Large intestine (tissue), 3 donors: ENCODE data around the gene ZBTB32. TPM values are rescaled to one million over a fixed set of nuclear protein-coding genes. Genes with fewer than 3 reads are reported as not detected.

Experiments used
- DNase-seq, 2 donors: peaks; one replicate each; pipeline versions ENCODE4 v3.0.0 to v3.0.0-alpha.2; 2013
- H3K27ac ChIP-seq: one replicate; pipeline ENCODE4 v1.5.1; 2013; ENCODE audit warnings: low read length
- H3K27me3 ChIP-seq: 2 replicates; pipeline ENCODE4 v1.6.1; 2013; ENCODE audit warnings: low read length; ENCODE audit not compliant: control insufficient read depth, insufficient read depth
- H3K36me3 ChIP-seq: 2 replicates; pipeline ENCODE4 v1.6.1; 2013; ENCODE audit warnings: low read length; ENCODE audit not compliant: control insufficient read depth, insufficient read depth
- H3K4me1 ChIP-seq: one replicate; pipeline ENCODE4 v1.6.1; 2013; ENCODE audit warnings: low read length; ENCODE audit not compliant: control insufficient read depth, insufficient read depth
- H3K4me3 ChIP-seq: one replicate; pipeline ENCODE4 v1.5.1; 2013; ENCODE audit warnings: low read length
- H3K9me3 ChIP-seq: one replicate; pipeline ENCODE4 v1.6.1; 2013; ENCODE audit warnings: mild to moderate bottlenecking, low read depth, low read length, moderate library complexity; ENCODE audit not compliant: control insufficient read depth
- WGBS: methylation state at CpG from one replicate; pipeline ENCODE4 v1.1.5; 2013; ENCODE audit warnings: low lambda C conversion rate; ENCODE audit not compliant: insufficient coverage; 5-methylcytosine and 5-hydroxymethylcytosine counted together
- polyA plus RNA-seq: library from polyadenylated mRNA; unstranded; fragments of 120-200 nt; gene quantifications from one replicate; pipeline ENCODE4 v1.2.1, GENCODE V29; 2013

Gene ZBTB32
- polyA plus RNA-seq, 1 donor = 0.51 TPM

DNA sequence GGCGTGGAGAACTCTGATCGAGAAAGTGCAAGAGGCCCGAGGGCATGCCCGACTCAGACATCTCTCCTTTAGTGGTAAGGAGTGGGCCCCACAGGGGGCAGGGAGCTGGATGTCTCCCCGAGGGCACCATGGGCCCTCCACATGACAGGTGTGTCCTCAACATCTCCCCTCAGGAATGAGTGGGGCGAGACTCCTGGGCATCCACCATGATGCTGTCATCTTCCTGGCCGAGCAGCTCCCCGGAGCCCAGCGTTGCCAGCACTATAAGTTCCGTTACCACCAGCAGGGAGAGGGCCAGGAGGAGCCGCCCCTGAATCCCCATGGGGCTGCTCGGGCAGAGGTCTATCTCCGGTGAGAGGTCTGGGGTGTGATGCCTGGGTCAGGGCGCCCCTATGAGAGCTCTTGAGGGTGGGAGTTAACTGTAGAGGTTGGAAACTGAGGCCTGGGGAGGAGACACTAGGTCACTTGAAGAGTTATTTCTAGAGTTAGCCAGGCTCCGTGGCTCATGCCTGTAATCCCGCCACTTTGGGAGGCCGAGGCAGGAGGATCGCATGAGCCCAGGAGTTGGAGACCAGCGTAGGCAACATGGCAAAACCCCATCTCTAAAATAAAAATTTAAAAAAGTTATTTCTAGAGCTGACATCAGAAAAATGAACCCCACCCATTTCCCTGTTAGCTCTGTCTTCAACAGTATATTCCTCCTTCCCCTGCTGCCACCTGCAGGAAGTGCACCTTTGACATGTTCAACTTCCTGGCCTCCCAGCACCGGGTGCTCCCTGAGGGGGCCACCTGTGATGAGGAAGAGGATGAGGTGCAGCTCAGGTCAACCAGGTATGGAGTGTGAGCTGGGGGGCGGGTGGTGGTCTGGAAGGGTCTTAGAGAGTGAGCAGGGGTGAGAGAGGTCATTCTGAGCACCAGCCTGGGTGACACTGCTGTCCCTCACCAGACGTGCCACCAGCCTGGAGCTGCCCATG, 32.8 kb downstream of the ZBTB32 start:
- Histone ChIP-seq H3K4me1 (peaks cover 10% of the 10 kb centered on the region), H3K4me3 (no peak overlapping the region), H3K36me3 (peaks cover 67% of the 10 kb centered on the region), H3K27me3 (no peaks in the 10 kb centered on the region), H3K27ac (no peak overlapping the region), H3K9me3 (no peaks in the 10 kb centered on the region)
- no CpG with 5 or more reads among the region's 22 CpGs for WGBS
- no peak for DNase-seq

DNA sequence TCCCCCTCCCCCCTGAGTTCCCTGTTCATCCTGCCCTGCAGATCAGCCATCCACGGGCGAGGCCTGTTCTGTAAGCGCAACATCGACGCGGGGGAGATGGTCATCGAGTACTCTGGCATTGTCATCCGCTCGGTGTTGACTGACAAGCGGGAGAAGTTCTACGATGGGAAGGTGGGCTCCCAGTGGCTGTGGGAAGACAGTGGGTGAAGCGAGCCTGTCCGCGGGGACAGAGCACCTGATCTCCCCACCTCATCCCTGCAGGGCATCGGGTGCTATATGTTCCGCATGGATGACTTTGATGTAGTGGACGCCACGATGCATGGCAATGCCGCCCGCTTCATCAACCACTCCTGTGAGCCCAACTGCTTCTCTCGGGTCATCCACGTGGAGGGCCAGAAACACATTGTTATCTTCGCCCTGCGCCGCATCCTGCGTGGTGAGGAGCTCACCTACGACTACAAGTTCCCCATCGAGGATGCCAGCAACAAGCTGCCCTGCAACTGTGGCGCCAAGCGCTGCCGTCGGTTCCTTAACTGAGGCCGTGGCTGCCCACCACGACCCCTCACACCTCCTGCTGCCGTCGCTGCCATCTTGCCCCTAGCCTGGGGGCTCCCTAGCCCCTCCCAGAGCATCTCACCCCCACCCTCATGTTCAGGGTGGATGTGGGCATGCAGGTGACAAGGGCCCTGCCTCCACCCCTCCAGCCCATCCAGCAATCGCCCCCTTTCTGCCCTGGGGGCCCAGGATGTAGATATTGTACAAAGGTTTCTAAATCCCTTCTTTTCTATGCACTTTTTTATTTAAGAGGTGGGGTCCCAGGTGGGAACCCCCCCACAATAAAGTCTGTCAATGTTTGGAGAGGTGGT, 33.9 kb downstream of the ZBTB32 start:
- H3K9me3 ChIP-seq = no peaks in the 10 kb centered on the region
- no peak overlapping the region for H3K27ac ChIP-seq
- 100% methylated on average over 5 of the region's 37 CpGs for WGBS
- peaks cover 60% of the 10 kb centered on the region for H3K36me3 ChIP-seq
- H3K27me3 ChIP-seq = no peaks in the 10 kb centered on the region
- no peak for DNase-seq
- H3K4me1 ChIP-seq = peaks cover 10% of the 10 kb centered on the region
- H3K4me3 ChIP-seq = no peak overlapping the region

DNA sequence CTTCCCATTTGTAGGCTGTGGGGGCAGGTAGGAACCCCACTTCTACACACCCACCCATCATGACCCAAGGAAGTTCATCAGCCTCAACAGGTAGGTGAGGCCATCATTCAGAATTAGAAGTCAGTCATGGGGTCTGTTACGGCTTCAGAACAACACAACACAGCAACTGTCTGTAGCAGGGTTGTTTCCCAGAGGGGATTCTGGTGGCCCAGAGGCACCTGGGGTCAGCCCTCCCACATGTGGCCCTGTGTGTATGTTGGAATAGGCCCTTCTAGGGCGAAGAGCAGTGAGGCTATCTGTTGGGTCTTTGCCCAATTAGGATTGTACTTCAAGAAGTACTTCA, 34.5 kb downstream of the ZBTB32 start:
- no CpG with 5 or more reads among the region's 2 CpGs for WGBS
- H3K4me3 ChIP-seq = no peak overlapping the region
- H3K27ac ChIP-seq = no peak overlapping the region
- peaks cover 10% of the 10 kb centered on the region for H3K4me1 ChIP-seq
- no peak for DNase-seq
- no peaks in the 10 kb centered on the region for H3K9me3 ChIP-seq
- H3K27me3 ChIP-seq = no peaks in the 10 kb centered on the region
- H3K36me3 ChIP-seq = peaks cover 54% of the 10 kb centered on the region

DNA sequence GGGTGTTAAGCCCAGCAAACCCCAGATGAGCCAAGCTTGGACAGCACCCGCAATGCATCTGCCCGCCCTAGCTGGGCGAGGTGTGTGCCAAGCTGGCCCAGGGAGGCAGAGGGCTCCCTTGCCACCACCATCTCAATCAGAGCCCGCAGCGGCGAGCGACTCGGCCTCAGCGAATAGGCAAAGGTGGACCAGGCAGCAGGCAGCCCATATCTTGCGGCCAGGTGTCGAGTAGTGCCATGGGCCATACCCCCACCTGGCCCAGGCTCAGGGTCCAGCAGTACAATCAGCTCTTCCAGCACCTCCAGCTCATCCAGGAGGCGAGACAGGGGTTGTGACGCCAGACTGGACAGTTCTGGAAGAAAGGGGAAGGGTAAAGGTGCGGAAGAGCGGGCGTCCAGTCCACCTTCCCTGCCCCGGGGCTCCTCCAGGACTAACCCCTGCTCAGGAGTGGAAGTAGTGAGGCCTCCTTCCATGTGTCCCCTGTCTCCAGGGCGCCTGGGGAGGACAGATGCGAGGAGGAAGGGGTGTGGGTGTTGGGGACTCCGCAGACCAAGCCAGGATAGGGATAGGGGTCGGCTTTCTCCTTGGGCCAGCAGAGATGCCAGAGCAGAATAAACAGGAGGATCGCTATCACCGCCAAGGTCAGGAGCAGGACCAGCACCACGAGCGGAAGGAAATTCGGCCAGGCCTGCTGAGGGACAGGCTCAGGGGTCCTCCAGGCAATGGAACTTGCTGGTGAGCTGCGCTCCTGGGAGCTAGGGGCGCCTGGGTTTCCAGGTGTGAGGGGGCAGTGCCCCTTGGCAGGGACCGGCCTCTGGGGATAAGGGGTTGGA, 35.1 kb downstream of the ZBTB32 start:
- Histone ChIP-seq H3K9me3 (no peaks in the 10 kb centered on the region), H3K4me1 (peaks cover 15% of the 10 kb centered on the region), H3K27ac (no peak overlapping the region), H3K36me3 (peaks cover 47% of the 10 kb centered on the region), H3K27me3 (no peaks in the 10 kb centered on the region), H3K4me3 (peak overlapping the region; percentile 72)
- no CpG with 5 or more reads among the region's 29 CpGs for WGBS
- no peak for DNase-seq

DNA sequence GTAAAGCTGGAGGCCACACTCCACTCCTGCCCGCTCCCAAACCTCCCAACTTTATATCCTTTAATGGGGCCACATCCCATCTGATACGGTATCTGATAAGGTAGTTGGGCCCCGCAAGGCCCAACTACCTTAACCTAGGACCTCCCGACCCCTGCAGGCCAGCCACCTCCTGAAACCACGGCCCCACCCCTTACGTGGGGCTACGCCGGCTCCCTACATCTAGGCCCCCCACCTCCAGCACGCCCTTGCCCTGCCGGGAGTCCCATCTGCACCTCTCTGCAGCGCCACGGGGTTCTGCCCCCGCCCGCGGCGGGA, 35.7 kb downstream of the ZBTB32 start:
- peaks cover 17% of the 10 kb centered on the region for H3K4me1 ChIP-seq
- H3K27ac ChIP-seq = no peak overlapping the region
- no CpG with 5 or more reads among the region's 16 CpGs for WGBS
- H3K4me3 ChIP-seq = peak overlapping the region; percentile 72
- no peak for DNase-seq
- no peaks in the 10 kb centered on the region for H3K9me3 ChIP-seq
- H3K36me3 ChIP-seq = peaks cover 42% of the 10 kb centered on the region
- H3K27me3 ChIP-seq = no peaks in the 10 kb centered on the region

DNA sequence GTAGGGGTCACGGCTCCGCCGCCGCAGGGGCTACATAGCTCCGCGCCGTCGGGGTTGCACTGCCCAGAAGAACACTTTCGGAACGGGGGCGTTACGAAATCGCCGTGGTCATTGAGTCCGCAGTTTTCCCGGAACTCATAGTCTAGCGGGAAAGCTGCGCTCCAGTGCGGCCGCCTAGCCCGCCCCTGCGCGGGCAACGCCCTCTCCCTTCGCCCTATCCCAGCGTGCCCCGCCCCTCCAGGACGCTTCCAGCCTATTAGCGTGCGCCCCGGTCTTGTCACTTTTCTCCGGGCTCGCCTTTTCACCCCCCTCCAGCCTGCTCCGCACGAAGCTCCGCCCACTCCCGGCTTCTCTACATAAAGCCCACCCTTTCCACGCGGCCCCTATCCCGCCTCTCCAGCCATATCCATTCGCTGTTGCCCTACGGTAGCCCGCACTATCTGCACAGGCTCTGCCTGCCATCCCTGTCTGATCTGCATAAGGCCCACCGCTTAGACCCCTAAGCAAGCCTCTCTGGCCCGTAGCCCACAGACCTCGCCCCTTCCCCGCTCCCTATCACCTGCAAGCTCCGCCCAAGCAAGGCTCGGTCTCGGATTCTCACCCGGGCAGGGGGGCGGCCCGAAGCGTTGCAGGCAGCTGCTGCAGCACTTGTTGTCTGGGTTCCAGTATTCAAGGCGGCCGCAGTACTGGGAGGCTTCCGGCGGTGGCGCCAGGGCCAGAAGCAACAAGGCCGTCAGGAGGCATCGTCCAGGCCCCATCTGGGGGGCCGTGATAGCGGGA, 36.3 kb downstream of the ZBTB32 start:
- H3K4me1 ChIP-seq = peaks cover 17% of the 10 kb centered on the region
- no peaks in the 10 kb centered on the region for H3K27me3 ChIP-seq
- H3K4me3 ChIP-seq = peak overlapping the region; percentile 72
- peak overlapping the region; percentile 75 for H3K27ac ChIP-seq
- no CpG with 5 or more reads among the region's 63 CpGs for WGBS
- no peaks in the 10 kb centered on the region for H3K9me3 ChIP-seq
- DNase-seq = peak; percentile 97
- peaks cover 37% of the 10 kb centered on the region for H3K36me3 ChIP-seq

DNA sequence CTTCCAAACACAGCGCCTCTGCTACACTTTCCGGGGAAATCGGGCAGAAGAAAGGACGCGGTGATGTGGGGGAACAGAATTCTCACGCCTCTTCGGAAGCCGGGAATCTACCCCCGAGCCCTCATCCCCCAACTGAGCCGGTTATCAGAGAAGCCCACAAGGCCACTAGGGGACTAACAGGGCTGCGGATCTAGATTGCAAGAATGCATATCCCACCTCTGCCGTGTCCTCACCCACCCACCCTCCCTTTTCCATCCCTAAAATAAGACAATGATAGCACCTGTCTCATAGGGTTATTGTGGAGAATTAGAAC, 36.8 kb downstream of the ZBTB32 start:
- no CpG with 5 or more reads among the region's 12 CpGs for WGBS
- peak overlapping the region; percentile 72 for H3K4me3 ChIP-seq
- H3K27me3 ChIP-seq = no peaks in the 10 kb centered on the region
- peak overlapping the region; percentile 75 for H3K27ac ChIP-seq
- DNase-seq = no peak
- H3K9me3 ChIP-seq = no peaks in the 10 kb centered on the region
- peaks cover 32% of the 10 kb centered on the region for H3K36me3 ChIP-seq
- peaks cover 17% of the 10 kb centered on the region for H3K4me1 ChIP-seq

DNA sequence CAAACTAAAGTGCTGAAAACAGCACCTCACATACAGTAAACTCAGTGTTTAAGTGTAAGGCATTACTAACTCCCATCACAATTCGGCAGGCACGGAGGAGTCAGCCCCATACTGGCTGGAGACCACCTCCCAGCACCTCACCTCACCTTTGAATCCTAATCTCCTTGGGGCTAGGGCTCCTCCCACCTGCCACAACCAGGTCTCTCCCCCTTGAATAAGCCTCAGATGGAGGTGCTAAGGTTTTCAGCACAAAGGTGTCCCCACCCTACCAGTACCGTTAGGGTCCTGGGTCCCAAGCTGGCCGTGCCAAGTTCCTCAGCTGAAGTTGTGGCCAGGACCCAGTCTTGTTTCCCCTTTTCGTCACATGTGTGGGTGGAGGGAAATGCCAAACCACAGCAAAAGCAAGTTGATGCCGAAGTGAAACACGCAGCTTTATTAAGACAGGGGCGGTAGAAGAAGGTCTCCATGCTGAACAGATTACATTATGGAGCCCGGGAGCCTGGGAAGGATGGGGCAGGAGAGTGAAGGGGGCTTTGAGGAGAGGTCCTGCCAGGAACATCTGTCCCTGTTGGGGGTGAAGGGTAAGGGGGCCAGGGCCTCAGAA, 37.9 kb downstream of the ZBTB32 start, which contains the start of gene IGFLR1:
Gene IGFLR1, minus strand, starts transcription at position 332 of the 604 bp plus-strand sequence. CDS start 1,272 bp downstream, outside the sequence.
- peaks cover 22% of the 10 kb centered on the region for H3K36me3 ChIP-seq
- no peaks in the 10 kb centered on the region for H3K9me3 ChIP-seq
- DNase-seq = no peak
- peaks cover 21% of the 10 kb centered on the region for H3K4me1 ChIP-seq
- H3K4me3 ChIP-seq = no peak within 1 kb of the TSS
- no peak within 1 kb of the TSS for H3K27ac ChIP-seq
- no peaks in the 10 kb centered on the region for H3K27me3 ChIP-seq
- WGBS = 100% methylated on average over 1 of the region's 9 CpGs

DNA sequence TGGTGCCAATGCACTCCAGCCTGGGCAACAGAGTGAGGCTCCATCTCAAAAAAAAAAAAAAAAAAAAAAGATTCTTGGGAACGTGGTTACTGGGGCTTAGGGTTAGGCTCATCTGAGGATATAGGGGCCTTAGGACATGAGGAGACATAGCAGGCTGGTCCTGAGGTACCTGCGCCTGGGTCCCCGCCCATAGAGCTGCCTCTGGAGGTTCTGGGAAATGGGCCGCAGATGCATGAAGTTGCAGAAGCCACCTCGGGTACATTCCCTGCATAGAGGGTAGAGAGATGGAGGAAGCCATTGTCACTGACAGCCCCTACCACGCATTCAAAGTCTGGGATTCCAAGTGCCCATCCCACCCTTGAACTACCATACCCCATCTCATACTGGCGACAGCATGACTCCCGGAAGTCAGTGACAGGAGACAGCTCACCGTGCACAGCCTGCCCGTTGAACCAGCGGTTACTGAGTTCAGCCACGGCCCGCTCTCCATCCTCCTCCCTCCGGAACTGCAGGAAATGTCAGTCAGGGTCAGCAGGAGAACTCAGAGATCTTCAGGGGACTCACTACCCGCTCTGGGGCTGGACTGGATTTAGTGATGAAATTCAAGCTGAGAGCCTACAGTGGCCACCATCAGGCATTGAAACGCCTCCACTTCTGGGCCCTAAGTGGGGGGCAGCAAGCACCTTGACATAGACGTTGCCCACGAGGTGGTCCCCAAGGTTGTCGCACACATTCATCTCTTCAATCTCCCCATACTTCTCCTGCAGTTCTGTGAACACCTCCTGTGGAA, 39.5 kb downstream of the ZBTB32 start:
- Histone ChIP-seq H3K4me1 (peaks cover 26% of the 10 kb centered on the region), H3K27ac (no peak overlapping the region)

More for the DNA sequence above, 39.5 kb downstream of the ZBTB32 start:
- no peak for DNase-seq
- 60% methylated on average over 1 of the region's 19 CpGs for WGBS
- H3K4me3 ChIP-seq = no peak overlapping the region
- no peaks in the 10 kb centered on the region for H3K27me3 ChIP-seq
- H3K9me3 ChIP-seq = no peaks in the 10 kb centered on the region
- H3K36me3 ChIP-seq = peaks cover 7% of the 10 kb centered on the region
